ENCODE results near the gene SYT7. TPM values are rescaled to one million over a fixed set of nuclear protein-coding genes. Genes with fewer than 3 reads are reported as not detected.

SYT7 gene
- total and polyA plus RNA-seq, 4 donors = 1.7 to 10.6 (median 3.8) TPM

- ATAC-seq (ENCODE audit: insufficient read depth, low FRiP score) = no peak
- no peak for DNase-seq
These were observed 12.3 kb upstream of the SYT7 start for GRCh38 chr11:61593151-61593550.

GRCh38 chr11:61592176-61592575 lies 11.3 kb upstream of the SYT7 start:
- no peak for ATAC-seq (ENCODE audit: insufficient read depth, low FRiP score)
- TF ChIP-seq, protein P1, sequence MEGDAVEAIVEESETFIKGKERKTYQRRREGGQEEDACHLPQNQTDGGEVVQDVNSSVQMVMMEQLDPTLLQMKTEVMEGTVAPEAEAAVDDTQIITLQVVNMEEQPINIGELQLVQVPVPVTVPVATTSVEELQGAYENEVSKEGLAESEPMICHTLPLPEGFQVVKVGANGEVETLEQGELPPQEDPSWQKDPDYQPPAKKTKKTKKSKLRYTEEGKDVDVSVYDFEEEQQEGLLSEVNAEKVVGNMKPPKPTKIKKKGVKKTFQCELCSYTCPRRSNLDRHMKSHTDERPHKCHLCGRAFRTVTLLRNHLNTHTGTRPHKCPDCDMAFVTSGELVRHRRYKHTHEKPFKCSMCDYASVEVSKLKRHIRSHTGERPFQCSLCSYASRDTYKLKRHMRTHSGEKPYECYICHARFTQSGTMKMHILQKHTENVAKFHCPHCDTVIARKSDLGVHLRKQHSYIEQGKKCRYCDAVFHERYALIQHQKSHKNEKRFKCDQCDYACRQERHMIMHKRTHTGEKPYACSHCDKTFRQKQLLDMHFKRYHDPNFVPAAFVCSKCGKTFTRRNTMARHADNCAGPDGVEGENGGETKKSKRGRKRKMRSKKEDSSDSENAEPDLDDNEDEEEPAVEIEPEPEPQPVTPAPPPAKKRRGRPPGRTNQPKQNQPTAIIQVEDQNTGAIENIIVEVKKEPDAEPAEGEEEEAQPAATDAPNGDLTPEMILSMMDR (IDR thresholded peaks at IDR 0.05; ENCODE audit: control extremely low read depth, extremely low read depth) = no peak
- Histone ChIP-seq H3K4me3 (no peak overlapping the region), H3K36me3 (ENCODE audit: control insufficient read depth in 4 of 4, insufficient read depth in 4 of 4, low read length in 4 of 4) (no peaks in the 10 kb centered on the region), H3K27me3 (ENCODE audit: control insufficient read depth in 3 of 3, insufficient read depth in 3 of 3, low read length in 2 of 3) (peaks cover 0 to 5% (median 2%) of the 10 kb centered on the region in 3 donors), H3K4me1 (ENCODE audit: control insufficient read depth in 5 of 5, insufficient read depth in 5 of 5, low read length in 5 of 5) (peaks cover 0 to 19% (median 8%) of the 10 kb centered on the region in 5 donors), H3K9me3 (ENCODE audit: control insufficient read depth in 4 of 4, insufficient read depth in 3 of 4, low read length in 3 of 4) (no peaks in the 10 kb centered on the region), H3K27ac (ENCODE audit: low read depth in 1 of 2, low read length in 1 of 2) (no peak overlapping the region), H3K9ac (ENCODE audit: insufficient read depth in 1 of 2, low read length in 2 of 2) (no peak overlapping the region)
- DNase-seq = no peak
- WGBS, 2 donors = 83 to 91% methylated on average over 7 of the region's 7 CpGs

More at GRCh38 chr11:61593151-61593550, 12.3 kb upstream of the SYT7 start:
- no peaks in the 10 kb centered on the region for H3K9me3 ChIP-seq (ENCODE audit: control insufficient read depth in 4 of 4, insufficient read depth in 3 of 4, low read length in 3 of 4)
- H3K9ac ChIP-seq (ENCODE audit: insufficient read depth in 1 of 2, low read length in 2 of 2) = no peak overlapping the region
- H3K4me3 ChIP-seq = no peak overlapping the region
- H3K27ac ChIP-seq (ENCODE audit: low read depth in 1 of 2, low read length in 1 of 2) = no peak overlapping the region
- WGBS, 2 donors = 95 to 96% methylated on average over 2 of the region's 2 CpGs
- no peaks in the 10 kb centered on the region for H3K36me3 ChIP-seq (ENCODE audit: control insufficient read depth in 4 of 4, insufficient read depth in 4 of 4, low read length in 4 of 4)
- peaks cover 0 to 5% (median 2%) of the 10 kb centered on the region in 3 donors for H3K27me3 ChIP-seq (ENCODE audit: control insufficient read depth in 3 of 3, insufficient read depth in 3 of 3, low read length in 2 of 3)
- peaks cover 0 to 10% (median 5%) of the 10 kb centered on the region in 5 donors for H3K4me1 ChIP-seq (ENCODE audit: control insufficient read depth in 5 of 5, insufficient read depth in 5 of 5, low read length in 5 of 5)
- TF ChIP-seq, protein P1 (IDR thresholded peaks at IDR 0.05; ENCODE audit: control extremely low read depth, extremely low read depth) = no peak

DNA sequence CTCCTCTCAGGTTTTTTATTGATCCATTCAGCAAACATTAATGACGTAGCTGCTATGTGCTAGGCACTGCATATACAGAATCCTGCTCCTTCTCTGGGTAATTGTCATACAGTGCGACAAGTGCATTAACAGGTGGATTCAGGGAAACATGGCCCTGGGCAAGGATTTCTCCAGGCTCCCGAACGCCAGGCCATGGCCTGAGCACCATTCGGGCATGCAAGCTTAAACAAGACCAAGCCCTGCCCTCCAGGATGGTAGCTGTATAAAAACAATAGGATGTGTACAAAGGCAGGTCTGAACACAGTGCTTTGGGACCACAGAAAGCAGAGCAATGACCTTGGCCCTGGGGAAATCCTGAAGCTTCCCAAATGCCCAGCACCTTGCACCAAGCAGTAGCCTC lies 9.1 kb upstream of the SYT7 start:
- H3K9ac ChIP-seq (ENCODE audit: insufficient read depth in 1 of 2, low read length in 2 of 2) = no peak overlapping the region
- TF ChIP-seq, protein P1 (IDR thresholded peaks at IDR 0.05; ENCODE audit: control extremely low read depth, extremely low read depth) = no peak
- no peak overlapping the region for H3K4me3 ChIP-seq
- H3K4me1 ChIP-seq (ENCODE audit: control insufficient read depth in 5 of 5, insufficient read depth in 5 of 5, low read length in 5 of 5) = peaks cover 0 to 16% (median 11%) of the 10 kb centered on the region in 5 donors
- ATAC-seq (ENCODE audit: insufficient read depth, low FRiP score) (no peak), DNase-seq (no peak)
- H3K9me3 ChIP-seq (ENCODE audit: control insufficient read depth in 4 of 4, insufficient read depth in 3 of 4, low read length in 3 of 4) = no peaks in the 10 kb centered on the region
- no peaks in the 10 kb centered on the region for H3K36me3 ChIP-seq (ENCODE audit: control insufficient read depth in 4 of 4, insufficient read depth in 4 of 4, low read length in 4 of 4)
- WGBS, 2 donors = 96 to 98% methylated on average over 5 of the region's 5 CpGs
- H3K27ac ChIP-seq (ENCODE audit: low read depth in 1 of 2, low read length in 1 of 2) = no peak overlapping the region
- H3K27me3 ChIP-seq (ENCODE audit: control insufficient read depth in 3 of 3, insufficient read depth in 3 of 3, low read length in 2 of 3) = peaks cover 0 to 5% (median 2%) of the 10 kb centered on the region in 3 donors

DNA sequence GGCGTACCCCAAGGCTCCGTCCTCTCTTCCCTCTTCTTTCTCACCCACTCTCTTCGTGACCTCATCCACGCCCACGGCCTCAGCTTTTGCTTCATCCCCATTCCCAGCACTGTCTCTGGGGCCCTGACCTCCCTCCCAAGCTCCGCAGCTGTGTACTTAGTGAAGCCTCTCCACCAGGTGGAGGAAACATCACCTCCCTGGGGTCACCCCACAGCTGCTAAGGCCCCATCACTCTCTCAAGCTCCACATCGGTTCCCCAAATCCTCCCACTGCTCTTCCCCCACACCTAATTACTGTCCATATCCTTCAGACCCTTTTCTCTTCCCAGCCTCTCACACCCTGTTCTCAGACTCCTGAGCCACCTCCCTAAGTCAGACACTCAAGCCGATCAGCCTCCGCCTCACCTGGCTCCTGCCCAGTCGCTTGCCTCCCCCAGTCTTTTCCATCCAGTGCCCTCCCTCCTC lies 7.9 kb upstream of the SYT7 start:
- Histone ChIP-seq H3K27me3 (ENCODE audit: control insufficient read depth in 3 of 3, insufficient read depth in 3 of 3, low read length in 2 of 3) (peaks cover 0 to 5% (median 2%) of the 10 kb centered on the region in 3 donors), H3K4me3 (no peak overlapping the region), H3K27ac (ENCODE audit: low read depth in 1 of 2, low read length in 1 of 2) (no peak overlapping the region), H3K9ac (ENCODE audit: insufficient read depth in 1 of 2, low read length in 2 of 2) (no peak overlapping the region), H3K36me3 (ENCODE audit: control insufficient read depth in 4 of 4, insufficient read depth in 4 of 4, low read length in 4 of 4) (no peaks in the 10 kb centered on the region), H3K4me1 (ENCODE audit: control insufficient read depth in 5 of 5, insufficient read depth in 5 of 5, low read length in 5 of 5) (peaks cover 0 to 16% (median 11%) of the 10 kb centered on the region in 5 donors), H3K9me3 (ENCODE audit: control insufficient read depth in 4 of 4, insufficient read depth in 3 of 4, low read length in 3 of 4) (no peaks in the 10 kb centered on the region)
- ATAC-seq (ENCODE audit: insufficient read depth, low FRiP score) (peak; percentile 24), DNase-seq (no peak)
- TF ChIP-seq, protein P1 (IDR thresholded peaks at IDR 0.05; ENCODE audit: control extremely low read depth, extremely low read depth) = no peak
- 39 to 43% methylated on average over 10 of the region's 10 CpGs for WGBS, 2 donors
